ENCODE data around the gene ARL3. TPM values are rescaled to one million over a fixed set of nuclear protein-coding genes. Genes with fewer than 3 reads are reported as not detected.

The ARL3 gene
- polyA plus RNA-seq, 4 donors: 28.6 to 32.5 (median 31.0) TPM

DNA sequence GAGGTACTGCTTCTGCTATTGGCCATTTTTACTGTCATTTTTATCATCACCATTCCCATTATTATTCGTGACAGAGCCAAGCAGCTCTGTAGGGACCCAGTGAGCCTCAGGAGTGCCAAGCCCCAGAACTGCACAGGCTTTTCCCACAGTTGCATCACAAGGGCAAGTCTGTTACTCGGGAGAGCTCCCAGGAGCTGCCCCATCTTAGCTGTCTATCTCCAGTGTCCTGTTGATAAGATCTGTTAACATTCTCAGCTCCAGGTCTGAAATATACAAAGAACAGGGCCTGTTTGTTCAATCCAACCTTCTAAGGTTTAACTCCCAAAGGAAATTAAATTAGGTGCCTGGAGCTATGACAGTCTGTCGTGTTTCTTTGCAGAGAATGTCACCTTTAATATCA is 90.1 kb downstream of the ARL3 start:
- DNase-seq (ENCODE audit: low read depth in 4 of 4, low spot score in 3 of 4): no peak

Other genes with a start within 250 kb of the ARL3 start
- gene ACTR1A, start 211.7 kb downstream of the ARL3 start, polyA plus RNA-seq (ENCODE audit: insufficient read length in 4 of 4): 10 to 100 TPM; 88.4 to 94.3 (median 91.7) TPM
- gene SUFU, start 210.4 kb downstream of the ARL3 start, polyA plus RNA-seq (ENCODE audit: insufficient read length in 4 of 4): 10 to 100 TPM; 26.4 to 32.0 (median 30.3) TPM
- 100 to 1,000 TPM; 135 to 143 (median 136) TPM for gene TRIM8, start 69.9 kb downstream of the ARL3 start, polyA plus RNA-seq (ENCODE audit: insufficient read length in 4 of 4)
- gene SFXN2, start 239 bp upstream of the ARL3 start, polyA plus RNA-seq (ENCODE audit: insufficient read length in 4 of 4): 10 to 100 TPM; 47.7 to 62.7 (median 49.0) TPM
- gene WBP1L, start 29.6 kb upstream of the ARL3 start, polyA plus RNA-seq (ENCODE audit: insufficient read length in 4 of 4): 10 to 100 TPM; 44.0 to 51.3 (median 48.0) TPM
- 1 to 10 TPM in 1 of 4 donors, under 1 TPM in 3; 0.60 to 1.0 (median 0.80) TPM for gene CYP17A1, start 123.0 kb upstream of the ARL3 start, polyA plus RNA-seq (ENCODE audit: insufficient read length in 4 of 4)
- 10 to 100 TPM; 46.1 to 69.4 (median 66.4) TPM for gene BORCS7, start 139.9 kb upstream of the ARL3 start, polyA plus RNA-seq (ENCODE audit: insufficient read length in 4 of 4)
- gene AS3MT, start 155.1 kb upstream of the ARL3 start, polyA plus RNA-seq (ENCODE audit: insufficient read length in 4 of 4): 10 to 100 TPM; 21.0 to 25.3 (median 23.1) TPM
- gene CNNM2, start 203.9 kb upstream of the ARL3 start, polyA plus RNA-seq (ENCODE audit: insufficient read length in 4 of 4): 10 to 100 TPM; 10.8 to 13.4 (median 12.7) TPM

Data from right renal pelvis (tissue), 4 donors.